ENCODE data around the gene METTL21C.

Gene METTL21C

DNA sequence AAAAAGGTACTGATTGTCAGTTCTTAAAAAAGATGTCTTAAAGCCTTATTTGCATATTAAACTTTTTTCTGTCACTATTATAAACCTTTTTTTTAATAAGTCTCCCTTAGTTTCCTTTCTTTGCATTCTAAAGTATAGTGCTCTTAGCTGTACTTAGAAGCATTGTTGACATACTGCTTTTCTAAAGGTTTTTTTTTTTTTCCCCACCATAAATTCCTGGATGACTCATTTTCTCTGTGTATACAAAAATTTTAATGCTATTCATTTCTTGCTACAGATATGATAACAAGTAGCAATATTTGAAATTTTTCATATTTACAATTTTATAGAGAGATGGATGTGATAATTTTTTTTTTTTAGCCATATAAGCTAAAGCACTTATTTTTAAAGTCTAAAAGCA lies 43.5 kb downstream of the METTL21C start:
- Histone ChIP-seq H3K27ac (ENCODE audit: low read length, poor library complexity, severe bottlenecking) (peak overlapping the region; percentile 8), H2BK15ac (ENCODE audit: low read depth, poor library complexity, severe bottlenecking) (no peak overlapping the region), H3K18ac (ENCODE audit: low read depth in 1 of 2, low read length in 2 of 2) (no peak overlapping the region), H2AK5ac (ENCODE audit: low read length, severe bottlenecking) (no peak overlapping the region), H3K36me3 (ENCODE audit: control insufficient read depth in 1 of 2, insufficient read depth in 2 of 2, low read depth in 1 of 2, low read length in 2 of 2) (peaks cover 15 to 84% of the 10 kb centered on the region in 2 experiments), H3K4ac (ENCODE audit: low read depth in 1 of 2, low read length in 2 of 2) (no peak overlapping the region), H2BK5ac (ENCODE audit: low read depth, low read length, poor library complexity, severe bottlenecking) (no peak overlapping the region), H3K27me3 (ENCODE audit: control insufficient read depth in 1 of 2, insufficient read depth in 1 of 2, low read length in 2 of 2) (no peaks in the 10 kb centered on the region), H4K8ac (ENCODE audit: low read length) (no peak overlapping the region), H2AFZ (ENCODE audit: low read depth, low read length) (no peak overlapping the region), H3K9me3 (ENCODE audit: control insufficient read depth, low read length) (no peaks in the 10 kb centered on the region), H3K4me1 (ENCODE audit: control insufficient read depth, insufficient read depth, low read depth, low read length) (peaks cover 6% of the 10 kb centered on the region), H3K23ac (ENCODE audit: low read length in 2 of 2) (no peak overlapping the region), H3K14ac (ENCODE audit: low read length in 2 of 2) (no peak overlapping the region), H4K91ac (ENCODE audit: low read length) (no peak overlapping the region), H2BK120ac (ENCODE audit: low read depth, low read length) (no peak overlapping the region), H3K4me3 (ENCODE audit: insufficient read depth in 1 of 2, low read depth in 1 of 2, low read length in 2 of 2) (no peak overlapping the region), H3K9ac (ENCODE audit: low read length) (no peak overlapping the region), H2BK12ac (ENCODE audit: low read length in 2 of 2) (no peak overlapping the region), H3K79me1 (replicated peaks; ENCODE audit: low read length, poor library complexity, severe bottlenecking) (peaks cover 9% of the 10 kb centered on the region), H3K4me2 (ENCODE audit: low read length, poor library complexity, severe bottlenecking) (no peak overlapping the region)
- DNase-seq, result peak; percentile 65

DNA sequence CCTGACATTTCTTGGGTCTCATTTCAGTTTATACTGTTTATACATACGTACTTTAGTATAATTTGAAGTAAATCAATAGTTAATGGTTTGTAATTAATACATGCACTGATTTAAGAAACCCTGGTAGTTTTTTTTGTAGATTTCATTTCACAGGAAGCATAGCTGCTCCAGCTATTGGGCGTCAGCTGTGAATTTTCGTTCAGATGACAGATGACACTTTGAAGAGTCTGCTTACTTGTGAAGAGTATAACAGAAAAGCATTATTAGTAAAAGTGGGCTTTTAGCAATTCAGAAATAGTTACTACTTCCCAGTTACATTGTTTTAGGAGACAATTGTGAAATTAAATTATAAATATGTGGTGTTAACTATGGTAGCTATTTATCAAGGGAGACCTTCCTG lies 44.4 kb downstream of the METTL21C start:
- peaks cover 6% of the 10 kb centered on the region for H3K79me1 ChIP-seq (replicated peaks; ENCODE audit: low read length, poor library complexity, severe bottlenecking)
- H3K14ac ChIP-seq (ENCODE audit: low read length in 2 of 2), result no peak overlapping the region
- H3K36me3 ChIP-seq (ENCODE audit: control insufficient read depth in 1 of 2, insufficient read depth in 2 of 2, low read depth in 1 of 2, low read length in 2 of 2), result peaks cover 15 to 84% of the 10 kb centered on the region in 2 experiments
- no peak overlapping the region for H3K4me2 ChIP-seq (ENCODE audit: low read length, poor library complexity, severe bottlenecking)
- H3K4me3 ChIP-seq (ENCODE audit: insufficient read depth in 1 of 2, low read depth in 1 of 2, low read length in 2 of 2), result no peak overlapping the region
- H2BK15ac ChIP-seq (ENCODE audit: low read depth, poor library complexity, severe bottlenecking), result no peak overlapping the region
- H3K4me1 ChIP-seq (ENCODE audit: control insufficient read depth, insufficient read depth, low read depth, low read length), result peaks cover 6% of the 10 kb centered on the region
- no peak overlapping the region for H4K91ac ChIP-seq (ENCODE audit: low read length)
- no peaks in the 10 kb centered on the region for H3K9me3 ChIP-seq (ENCODE audit: control insufficient read depth, low read length)
- H4K8ac ChIP-seq (ENCODE audit: low read length), result no peak overlapping the region
- H3K18ac ChIP-seq (ENCODE audit: low read depth in 1 of 2, low read length in 2 of 2), result no peak overlapping the region
- no peak overlapping the region for H3K9ac ChIP-seq (ENCODE audit: low read length)
- H3K23ac ChIP-seq (ENCODE audit: low read length in 2 of 2), result no peak overlapping the region
- no peak overlapping the region for H2BK12ac ChIP-seq (ENCODE audit: low read length in 2 of 2)
- no peak overlapping the region for H2AK5ac ChIP-seq (ENCODE audit: low read length, severe bottlenecking)
- DNase-seq, result no peak
- no peak overlapping the region for H2AFZ ChIP-seq (ENCODE audit: low read depth, low read length)
- no peak overlapping the region for H3K4ac ChIP-seq (ENCODE audit: low read depth in 1 of 2, low read length in 2 of 2)
- H2BK120ac ChIP-seq (ENCODE audit: low read depth, low read length), result no peak overlapping the region
- no peak overlapping the region for H2BK5ac ChIP-seq (ENCODE audit: low read depth, low read length, poor library complexity, severe bottlenecking)
- no peak overlapping the region for H3K27ac ChIP-seq (ENCODE audit: low read length, poor library complexity, severe bottlenecking)
- H3K27me3 ChIP-seq (ENCODE audit: control insufficient read depth in 1 of 2, insufficient read depth in 1 of 2, low read length in 2 of 2), result no peaks in the 10 kb centered on the region
- 85% methylated on average over 2 of the region's 3 CpGs for WGBS

DNA sequence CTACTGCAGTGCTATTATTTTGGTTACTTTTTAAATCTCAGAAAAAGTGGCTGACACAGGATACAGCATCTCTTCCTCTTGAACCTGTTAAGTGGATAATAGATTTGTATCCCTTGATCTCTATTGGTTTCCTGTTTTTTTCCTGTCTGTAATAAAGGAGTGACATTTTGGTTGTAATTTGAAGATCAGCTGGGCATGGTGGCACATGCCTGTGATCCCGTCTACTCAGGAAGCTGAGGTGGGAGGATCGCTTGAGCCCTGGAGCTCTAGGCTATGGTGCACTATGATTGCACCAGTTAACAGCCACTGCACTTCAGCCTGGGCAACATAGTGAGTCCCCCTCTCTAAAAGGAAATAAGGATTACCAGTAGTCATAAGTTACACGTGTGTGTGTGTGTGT lies 46.8 kb downstream of the METTL21C start:
- H3K9ac ChIP-seq (ENCODE audit: low read length), result no peak overlapping the region
- H2AFZ ChIP-seq (ENCODE audit: low read depth, low read length), result no peak overlapping the region
- no peak overlapping the region for H3K23ac ChIP-seq (ENCODE audit: low read length in 2 of 2)
- no peak overlapping the region for H2AK5ac ChIP-seq (ENCODE audit: low read length, severe bottlenecking)
- no peak overlapping the region for H2BK15ac ChIP-seq (ENCODE audit: low read depth, poor library complexity, severe bottlenecking)
- H4K91ac ChIP-seq (ENCODE audit: low read length), result no peak overlapping the region
- H3K4me1 ChIP-seq (ENCODE audit: control insufficient read depth, insufficient read depth, low read depth, low read length), result peaks cover 3% of the 10 kb centered on the region
- H4K8ac ChIP-seq (ENCODE audit: low read length), result no peak overlapping the region
- no peaks in the 10 kb centered on the region for H3K9me3 ChIP-seq (ENCODE audit: control insufficient read depth, low read length)
- no peak overlapping the region for H3K4me2 ChIP-seq (ENCODE audit: low read length, poor library complexity, severe bottlenecking)
- H2BK5ac ChIP-seq (ENCODE audit: low read depth, low read length, poor library complexity, severe bottlenecking), result no peak overlapping the region
- DNase-seq, result no peak
- no peak overlapping the region for H3K27ac ChIP-seq (ENCODE audit: low read length, poor library complexity, severe bottlenecking)
- no peak overlapping the region for H2BK120ac ChIP-seq (ENCODE audit: low read depth, low read length)
- H3K27me3 ChIP-seq (ENCODE audit: control insufficient read depth in 1 of 2, insufficient read depth in 1 of 2, low read length in 2 of 2), result no peaks in the 10 kb centered on the region
- no peak overlapping the region for H3K4me3 ChIP-seq (ENCODE audit: insufficient read depth in 1 of 2, low read depth in 1 of 2, low read length in 2 of 2)
- 85% methylated on average over 3 of the region's 3 CpGs for WGBS
- H3K36me3 ChIP-seq (ENCODE audit: control insufficient read depth in 1 of 2, insufficient read depth in 2 of 2, low read depth in 1 of 2, low read length in 2 of 2), result peaks cover 12 to 88% of the 10 kb centered on the region in 2 experiments
- no peak overlapping the region for H3K18ac ChIP-seq (ENCODE audit: low read depth in 1 of 2, low read length in 2 of 2)
- no peak overlapping the region for H3K14ac ChIP-seq (ENCODE audit: low read length in 2 of 2)
- H3K4ac ChIP-seq (ENCODE audit: low read depth in 1 of 2, low read length in 2 of 2), result no peak overlapping the region
- H2BK12ac ChIP-seq (ENCODE audit: low read length in 2 of 2), result no peak overlapping the region
- H3K79me1 ChIP-seq (replicated peaks; ENCODE audit: low read length, poor library complexity, severe bottlenecking), result peaks cover 2% of the 10 kb centered on the region

GRCh38 chr13:102645701-102646100 lies 49.1 kb downstream of the METTL21C start:
- H3K23ac ChIP-seq (ENCODE audit: low read length in 2 of 2), result no peak overlapping the region
- WGBS, result 100% methylated on average over 1 of the region's 1 CpG
- no peak overlapping the region for H3K14ac ChIP-seq (ENCODE audit: low read length in 2 of 2)

More at GRCh38 chr13:102645701-102646100, 49.1 kb downstream of the METTL21C start:
- Histone ChIP-seq H3K4ac (ENCODE audit: low read depth in 1 of 2, low read length in 2 of 2) (no peak overlapping the region), H3K9ac (ENCODE audit: low read length) (no peak overlapping the region), H2BK15ac (ENCODE audit: low read depth, poor library complexity, severe bottlenecking) (no peak overlapping the region), H4K91ac (ENCODE audit: low read length) (no peak overlapping the region), H3K4me3 (ENCODE audit: insufficient read depth in 1 of 2, low read depth in 1 of 2, low read length in 2 of 2) (no peak overlapping the region), H3K4me1 (ENCODE audit: control insufficient read depth, insufficient read depth, low read depth, low read length) (no peaks in the 10 kb centered on the region), H2AK5ac (ENCODE audit: low read length, severe bottlenecking) (no peak overlapping the region), H3K79me1 (replicated peaks; ENCODE audit: low read length, poor library complexity, severe bottlenecking) (peaks cover 11% of the 10 kb centered on the region), H3K4me2 (ENCODE audit: low read length, poor library complexity, severe bottlenecking) (no peak overlapping the region), H3K9me3 (ENCODE audit: control insufficient read depth, low read length) (no peaks in the 10 kb centered on the region), H3K27me3 (ENCODE audit: control insufficient read depth in 1 of 2, insufficient read depth in 1 of 2, low read length in 2 of 2) (no peaks in the 10 kb centered on the region), H4K8ac (ENCODE audit: low read length) (no peak overlapping the region), H3K27ac (ENCODE audit: low read length, poor library complexity, severe bottlenecking) (no peak overlapping the region), H2BK5ac (ENCODE audit: low read depth, low read length, poor library complexity, severe bottlenecking) (no peak overlapping the region), H2AFZ (ENCODE audit: low read depth, low read length) (no peak overlapping the region), H3K36me3 (ENCODE audit: control insufficient read depth in 1 of 2, insufficient read depth in 2 of 2, low read depth in 1 of 2, low read length in 2 of 2) (peaks cover 17 to 99% of the 10 kb centered on the region in 2 experiments), H2BK120ac (ENCODE audit: low read depth, low read length) (no peak overlapping the region), H3K18ac (ENCODE audit: low read depth in 1 of 2, low read length in 2 of 2) (no peak overlapping the region), H2BK12ac (ENCODE audit: low read length in 2 of 2) (no peak overlapping the region)
- DNase-seq, result no peak
